GM18870 (cell line): ENCODE data around the gene KDM6B.
"Not testable (repeated sequence)": the region's sequence is repeated elsewhere in the genome, so short reads cannot be mapped to it uniquely, and the experiment has no call there.

Source experiments
- ATAC-seq: cut with Tn5 transposase; IDR thresholded peaks from one replicate; pipeline ENCODE4 v1.9.1; 2021; ENCODE audit warnings: moderate library complexity; ENCODE audit not compliant: unreplicated experiment

The KDM6B gene, protein sequence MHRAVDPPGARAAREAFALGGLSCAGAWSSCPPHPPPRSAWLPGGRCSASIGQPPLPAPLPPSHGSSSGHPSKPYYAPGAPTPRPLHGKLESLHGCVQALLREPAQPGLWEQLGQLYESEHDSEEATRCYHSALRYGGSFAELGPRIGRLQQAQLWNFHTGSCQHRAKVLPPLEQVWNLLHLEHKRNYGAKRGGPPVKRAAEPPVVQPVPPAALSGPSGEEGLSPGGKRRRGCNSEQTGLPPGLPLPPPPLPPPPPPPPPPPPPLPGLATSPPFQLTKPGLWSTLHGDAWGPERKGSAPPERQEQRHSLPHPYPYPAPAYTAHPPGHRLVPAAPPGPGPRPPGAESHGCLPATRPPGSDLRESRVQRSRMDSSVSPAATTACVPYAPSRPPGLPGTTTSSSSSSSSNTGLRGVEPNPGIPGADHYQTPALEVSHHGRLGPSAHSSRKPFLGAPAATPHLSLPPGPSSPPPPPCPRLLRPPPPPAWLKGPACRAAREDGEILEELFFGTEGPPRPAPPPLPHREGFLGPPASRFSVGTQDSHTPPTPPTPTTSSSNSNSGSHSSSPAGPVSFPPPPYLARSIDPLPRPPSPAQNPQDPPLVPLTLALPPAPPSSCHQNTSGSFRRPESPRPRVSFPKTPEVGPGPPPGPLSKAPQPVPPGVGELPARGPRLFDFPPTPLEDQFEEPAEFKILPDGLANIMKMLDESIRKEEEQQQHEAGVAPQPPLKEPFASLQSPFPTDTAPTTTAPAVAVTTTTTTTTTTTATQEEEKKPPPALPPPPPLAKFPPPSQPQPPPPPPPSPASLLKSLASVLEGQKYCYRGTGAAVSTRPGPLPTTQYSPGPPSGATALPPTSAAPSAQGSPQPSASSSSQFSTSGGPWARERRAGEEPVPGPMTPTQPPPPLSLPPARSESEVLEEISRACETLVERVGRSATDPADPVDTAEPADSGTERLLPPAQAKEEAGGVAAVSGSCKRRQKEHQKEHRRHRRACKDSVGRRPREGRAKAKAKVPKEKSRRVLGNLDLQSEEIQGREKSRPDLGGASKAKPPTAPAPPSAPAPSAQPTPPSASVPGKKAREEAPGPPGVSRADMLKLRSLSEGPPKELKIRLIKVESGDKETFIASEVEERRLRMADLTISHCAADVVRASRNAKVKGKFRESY (N-terminal part only)

DNA sequence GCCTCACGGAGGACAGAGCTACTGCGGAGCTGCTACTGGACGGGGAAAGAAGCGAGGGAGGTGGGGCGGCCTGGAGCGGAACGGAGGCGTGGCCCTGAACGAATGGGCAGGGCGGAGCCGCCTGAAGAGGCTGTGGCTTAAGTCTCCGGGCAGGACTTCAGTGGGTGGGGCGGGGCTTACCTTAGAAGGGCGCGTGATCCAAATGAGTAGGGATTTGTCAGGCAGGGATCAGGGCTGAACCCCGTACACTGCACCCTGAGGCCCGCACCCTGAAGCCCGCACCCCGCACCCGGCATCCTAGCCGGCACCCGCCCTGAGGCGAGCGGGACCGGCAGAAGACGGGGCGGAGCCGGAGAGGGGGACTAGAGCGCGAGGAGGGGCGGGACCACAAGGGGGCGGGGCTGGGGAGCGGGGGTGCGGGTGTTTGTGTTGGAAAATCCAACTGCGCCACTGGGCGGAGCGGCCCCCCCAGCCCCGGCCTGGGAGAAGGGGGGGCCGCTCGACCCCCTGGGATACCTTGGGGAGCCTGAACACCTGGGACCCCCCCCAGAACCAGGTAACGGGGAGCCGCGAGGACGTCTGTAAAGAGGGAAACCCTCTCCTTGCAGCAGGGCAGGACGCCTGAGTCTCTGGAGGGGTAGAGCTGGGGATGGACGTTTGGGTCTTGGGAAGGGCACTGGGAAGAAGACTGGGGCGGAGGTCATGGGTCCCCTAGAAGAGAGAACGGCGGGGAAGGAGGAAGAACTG is at the start of gene KDM6B:
TSS of gene KDM6B (plus strand) at position 423 of the 747 bp plus-strand sequence. CDS start 11,338 bp downstream, outside the sequence.
- no peak for ATAC-seq

DNA sequence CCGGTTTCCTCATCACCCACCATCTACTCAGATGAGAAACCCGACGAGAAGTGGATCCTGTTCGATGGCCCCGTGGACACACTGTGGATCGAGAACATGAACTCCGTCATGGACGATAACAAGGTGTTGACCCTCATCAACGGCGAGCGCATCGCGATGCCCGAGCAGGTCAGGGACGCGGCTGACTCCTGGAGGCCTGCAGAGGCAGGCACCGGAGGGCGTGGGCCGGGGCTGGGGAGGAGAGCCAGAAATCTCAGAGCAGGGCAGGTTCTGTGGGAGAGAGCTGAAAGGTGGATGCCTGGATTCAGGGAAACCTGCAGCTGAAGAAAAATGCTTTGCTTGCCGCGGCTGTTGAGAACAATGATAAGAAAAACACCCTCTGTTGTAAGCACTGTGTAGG is 47.2 kb upstream of the KDM6B start:
- no peak for ATAC-seq

DNA sequence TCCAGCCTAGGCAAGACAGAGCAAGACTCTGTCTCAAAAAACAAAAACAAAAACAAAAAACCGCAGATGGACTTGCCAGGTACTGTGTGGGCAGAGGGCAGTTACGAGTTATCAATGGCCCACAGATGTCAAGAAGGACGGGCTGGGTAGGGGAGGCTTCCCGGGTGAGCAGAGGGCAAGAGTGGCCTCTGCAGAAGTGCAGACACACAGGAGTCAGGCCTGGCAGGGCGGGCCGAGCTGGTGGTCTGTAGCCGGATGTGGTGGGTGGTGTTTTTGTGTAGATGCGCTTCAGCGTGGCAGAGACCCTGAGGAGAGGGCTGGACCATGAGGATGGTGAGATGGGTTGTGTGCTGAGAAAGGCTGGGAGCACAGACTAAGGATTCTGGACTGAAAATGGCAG is 44.9 kb upstream of the KDM6B start:
- ATAC-seq = no peak

DNA sequence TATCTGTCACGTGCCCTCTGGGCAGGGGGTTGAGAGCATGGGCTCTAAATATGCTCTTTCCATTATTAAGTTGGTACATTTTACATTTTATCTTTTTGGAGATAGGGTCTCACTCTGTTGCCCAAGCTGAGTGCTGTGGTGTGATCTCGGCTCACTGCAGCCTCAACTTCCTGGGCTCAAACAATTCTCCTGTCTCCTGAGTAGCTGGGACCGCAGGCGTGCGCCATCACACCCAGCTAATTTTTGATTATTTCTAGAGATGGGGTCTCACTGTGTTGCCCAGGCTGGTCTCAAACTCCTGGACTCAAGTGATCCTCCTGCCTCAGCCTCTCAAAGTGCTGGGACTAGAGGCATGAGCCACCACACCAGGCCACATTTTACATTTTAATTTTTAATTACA is 43.9 kb upstream of the KDM6B start:
- ATAC-seq = no peak

DNA sequence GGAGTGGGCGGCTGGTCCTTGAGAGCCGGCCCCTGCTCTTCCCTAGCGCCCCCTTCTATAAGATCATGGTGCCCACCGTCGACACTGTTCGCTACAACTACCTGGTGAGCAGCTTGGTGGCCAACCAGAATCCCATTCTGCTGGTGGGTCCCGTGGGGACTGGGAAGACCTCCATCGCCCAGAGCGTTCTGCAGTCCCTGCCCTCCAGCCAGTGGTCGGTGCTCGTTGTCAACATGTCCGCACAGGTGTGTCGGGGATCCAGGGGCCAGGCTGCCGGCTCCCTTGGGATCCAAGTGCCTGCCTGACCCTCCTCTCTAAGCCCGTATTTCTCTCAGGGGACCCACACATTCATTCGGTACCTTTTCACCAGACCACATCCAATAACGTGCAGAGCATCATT is 41.4 kb upstream of the KDM6B start:
- ATAC-seq = no peak

DNA sequence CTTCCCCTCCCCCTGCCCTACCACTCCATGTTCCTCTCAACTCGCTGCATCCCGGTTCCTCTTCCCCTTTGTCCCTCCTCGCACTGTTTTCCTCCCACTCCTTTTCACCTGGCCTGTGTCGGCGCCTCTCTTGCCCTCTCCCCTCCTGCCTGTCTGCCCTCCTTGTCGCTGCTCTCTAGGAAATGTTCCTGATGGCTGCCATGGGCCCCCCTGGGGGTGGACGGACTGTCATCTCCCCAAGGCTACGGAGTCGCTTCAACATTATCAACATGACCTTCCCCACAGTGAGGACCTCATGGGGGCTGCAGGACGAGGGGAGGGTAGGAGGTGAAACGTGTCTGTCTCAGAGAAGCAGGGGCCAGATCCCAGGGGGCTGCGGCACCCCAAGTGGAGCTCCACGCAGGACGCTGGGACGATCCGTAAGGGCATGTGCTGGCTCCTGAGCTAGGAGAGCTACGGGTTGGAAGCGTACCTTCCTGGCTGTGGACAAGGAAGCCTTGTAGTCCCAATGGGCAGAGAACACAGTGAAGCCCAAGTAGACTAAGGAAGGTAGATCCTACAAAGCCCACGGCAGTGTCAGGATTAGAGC is 39.8 kb upstream of the KDM6B start:
- no peak for ATAC-seq

DNA sequence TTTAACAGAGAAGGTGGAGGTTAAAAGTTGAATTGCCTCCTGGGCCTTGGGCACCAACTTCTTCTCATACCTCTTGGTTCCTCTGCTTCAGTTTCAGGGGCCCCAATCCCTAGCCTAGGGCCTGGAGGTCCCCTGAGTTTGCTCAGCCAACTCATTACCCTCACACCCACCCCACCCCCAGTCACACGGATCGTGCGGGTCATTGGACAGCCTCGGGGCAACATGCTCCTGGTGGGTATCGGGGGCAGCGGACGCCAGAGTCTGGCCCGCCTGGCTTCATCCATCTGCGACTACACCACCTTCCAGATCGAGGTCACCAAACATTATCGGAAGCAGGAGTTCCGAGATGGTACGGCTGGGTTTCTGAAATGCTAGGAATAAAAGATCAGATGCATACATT is 36.0 kb upstream of the KDM6B start:
- no peak for ATAC-seq

DNA sequence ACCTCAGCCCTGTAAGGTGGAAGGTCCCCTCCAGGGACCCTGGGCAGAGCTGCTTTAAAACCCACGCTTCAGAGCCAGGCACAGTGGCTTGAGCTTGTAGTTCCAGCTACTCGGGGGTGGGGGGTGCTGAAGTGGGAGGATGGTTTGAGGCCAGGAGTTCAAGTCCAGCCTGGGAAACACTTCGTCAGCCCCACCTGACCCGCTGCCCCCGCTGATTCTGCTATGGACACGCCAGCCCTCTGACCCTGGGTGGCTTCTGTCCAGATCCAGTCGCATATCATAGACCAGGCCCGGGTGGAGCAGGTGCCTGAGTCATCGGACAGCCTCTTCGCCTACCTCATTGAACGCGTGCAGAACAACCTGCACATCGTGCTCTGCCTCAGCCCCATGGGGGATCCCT is 35.2 kb upstream of the KDM6B start:
- ATAC-seq = no peak

DNA sequence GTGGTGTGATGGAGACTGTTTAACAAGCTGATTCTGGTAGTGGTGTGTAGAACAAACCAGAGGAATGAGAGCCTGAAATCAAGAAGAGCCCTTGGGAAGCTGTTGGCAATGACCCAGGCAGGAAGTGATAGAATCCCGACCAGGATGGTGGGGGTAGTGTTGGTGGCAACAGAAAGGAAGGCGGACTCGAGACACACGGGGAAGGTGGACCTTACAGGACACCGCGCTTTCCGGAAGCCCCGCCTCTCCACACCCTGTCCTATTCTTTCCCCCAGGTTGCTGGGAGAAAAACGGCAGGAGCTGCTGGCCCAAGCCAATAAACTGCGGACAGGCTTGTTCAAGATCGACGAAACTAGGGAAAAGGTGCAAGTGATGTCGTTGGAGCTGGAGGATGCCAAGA is 30.0 kb upstream of the KDM6B start:
- ATAC-seq = no peak

DNA sequence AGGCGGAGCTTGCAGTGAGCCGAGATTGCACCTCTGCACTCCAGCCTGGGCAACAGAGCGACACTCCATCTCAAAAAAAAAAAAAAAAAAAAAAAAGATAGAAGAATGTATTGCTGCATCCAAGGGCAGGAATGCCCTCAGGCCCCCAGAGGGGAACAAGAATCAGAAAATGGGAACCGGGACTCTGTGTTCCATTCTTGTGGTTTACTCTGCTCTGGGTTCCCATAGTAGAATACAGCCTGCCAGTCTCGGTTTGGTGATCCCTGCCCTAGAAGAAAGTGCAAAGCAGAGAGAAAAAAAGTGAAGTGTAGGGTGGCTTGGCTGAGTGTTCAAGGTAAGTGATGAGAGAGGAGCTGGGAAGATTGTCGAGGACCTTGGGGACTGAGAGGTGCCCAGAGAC is 27.4 kb upstream of the KDM6B start:
- no peak for ATAC-seq

DNA sequence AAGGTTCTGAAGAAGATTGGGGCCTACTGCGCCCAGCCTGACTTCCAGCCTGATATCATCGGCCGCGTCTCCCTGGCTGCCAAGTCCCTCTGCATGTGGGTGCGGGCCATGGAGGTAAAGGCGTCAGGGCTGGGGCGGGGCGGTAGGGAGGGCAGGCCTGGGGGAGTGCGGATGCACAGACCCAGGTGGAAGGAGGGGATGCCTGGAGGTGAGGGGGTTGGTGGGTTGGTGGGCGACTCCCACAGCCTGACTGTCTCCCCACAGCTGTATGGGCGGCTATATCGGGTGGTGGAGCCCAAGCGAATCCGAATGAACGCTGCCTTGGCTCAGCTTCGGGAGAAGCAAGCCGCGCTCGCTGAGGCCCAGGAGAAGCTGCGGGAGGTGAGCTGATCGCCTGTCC is 26.8 kb upstream of the KDM6B start:
- ATAC-seq = no peak

DNA sequence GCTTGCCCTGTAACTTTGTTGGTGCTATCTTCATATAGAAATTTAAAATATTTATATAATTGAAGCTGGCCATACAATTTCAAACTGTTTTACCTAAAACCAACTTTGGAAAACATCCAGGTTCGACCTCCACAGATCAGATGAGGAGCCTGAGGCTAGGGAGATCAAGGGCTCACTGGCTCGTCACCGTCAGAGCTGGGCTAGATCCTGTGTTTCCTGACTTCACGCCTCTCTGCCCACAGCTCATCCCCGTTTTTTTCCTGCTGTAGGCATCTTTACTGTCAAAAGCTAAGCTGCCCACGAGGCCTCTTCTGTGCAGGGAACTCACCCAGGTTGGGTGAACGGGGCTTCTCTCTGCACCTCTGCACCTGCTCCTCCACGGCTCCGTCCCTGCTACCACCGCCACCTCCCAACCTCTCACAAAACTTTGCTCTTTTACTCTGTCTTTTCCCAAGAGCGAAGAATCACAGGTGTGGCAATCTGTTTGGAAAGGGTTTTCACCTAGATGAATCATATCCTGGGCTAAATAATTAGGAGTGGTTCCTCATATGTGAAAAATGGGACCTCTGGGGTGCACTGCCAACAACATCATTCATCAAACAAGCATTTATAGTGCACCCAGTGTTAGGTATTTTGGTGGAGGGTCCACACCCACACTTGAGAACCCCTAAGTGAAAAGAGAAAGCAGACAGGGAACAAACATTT is 24.8 kb upstream of the KDM6B start:
- no peak for ATAC-seq

DNA sequence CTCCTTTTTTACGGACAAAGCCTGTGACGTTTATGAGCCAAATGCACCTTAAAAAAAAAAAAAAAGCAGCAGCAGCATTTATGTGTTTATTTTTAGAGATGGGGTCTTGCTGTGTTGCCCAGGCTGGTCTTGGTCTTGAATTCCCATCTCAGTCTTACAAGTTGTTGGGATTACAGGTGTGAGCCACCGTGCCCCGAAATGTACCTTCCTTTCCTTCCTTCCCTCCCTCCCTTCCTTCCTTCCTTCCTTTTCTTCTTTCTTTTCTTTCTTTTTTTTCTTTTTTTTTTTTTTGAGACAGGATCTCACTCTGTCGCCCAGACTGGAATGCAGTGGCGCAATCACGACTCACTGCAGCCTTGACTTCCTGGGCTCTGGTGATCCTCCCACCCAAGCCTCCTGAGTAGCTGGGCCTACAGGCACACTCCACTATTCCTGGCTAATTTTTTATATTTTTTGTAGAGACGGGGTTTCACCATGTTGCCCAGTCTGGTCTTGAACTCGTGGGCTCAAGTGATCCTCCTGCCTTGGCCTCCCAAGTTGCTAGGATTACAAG is 24.1 kb upstream of the KDM6B start:
- ATAC-seq = not testable (repeated sequence)

DNA sequence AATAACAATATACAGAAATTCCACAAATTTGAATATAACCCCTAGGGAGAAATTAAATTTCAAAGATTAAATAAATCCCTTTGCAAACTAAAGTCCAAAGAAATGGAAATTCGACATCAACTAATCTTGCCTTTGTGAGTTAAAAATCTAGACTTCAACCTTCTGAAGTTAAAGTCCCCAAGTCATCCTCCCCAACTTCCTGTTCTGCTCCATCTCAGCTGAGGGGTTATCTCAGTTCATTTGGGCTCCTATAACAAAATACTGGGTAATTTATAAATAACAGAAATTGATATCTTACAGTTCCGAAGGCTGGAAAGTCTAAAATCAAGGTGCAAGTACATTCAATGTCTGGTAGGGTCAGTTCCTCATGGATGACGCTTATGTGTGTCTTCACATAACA is 22.8 kb upstream of the KDM6B start:
- ATAC-seq = no peak

DNA sequence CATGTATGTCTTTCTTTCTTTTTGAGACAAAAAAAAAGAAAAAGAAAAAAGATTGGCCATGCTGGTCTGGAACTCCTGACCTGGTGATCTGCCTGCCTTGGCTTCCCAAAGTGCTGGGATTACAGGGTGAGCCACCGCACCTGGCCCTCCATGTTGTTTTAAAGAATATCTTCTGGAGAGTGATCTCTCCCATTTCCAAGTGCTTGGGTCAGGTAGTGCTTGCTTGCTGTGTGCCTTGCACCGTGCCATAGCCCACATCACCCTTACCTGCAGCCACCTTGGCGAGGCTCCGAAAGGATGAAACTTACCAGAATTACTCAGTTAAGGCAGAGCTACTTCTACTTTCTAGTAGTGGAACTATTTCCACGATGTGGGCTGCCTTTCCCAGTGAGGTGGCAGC is 19.0 kb upstream of the KDM6B start:
- ATAC-seq = no peak

DNA sequence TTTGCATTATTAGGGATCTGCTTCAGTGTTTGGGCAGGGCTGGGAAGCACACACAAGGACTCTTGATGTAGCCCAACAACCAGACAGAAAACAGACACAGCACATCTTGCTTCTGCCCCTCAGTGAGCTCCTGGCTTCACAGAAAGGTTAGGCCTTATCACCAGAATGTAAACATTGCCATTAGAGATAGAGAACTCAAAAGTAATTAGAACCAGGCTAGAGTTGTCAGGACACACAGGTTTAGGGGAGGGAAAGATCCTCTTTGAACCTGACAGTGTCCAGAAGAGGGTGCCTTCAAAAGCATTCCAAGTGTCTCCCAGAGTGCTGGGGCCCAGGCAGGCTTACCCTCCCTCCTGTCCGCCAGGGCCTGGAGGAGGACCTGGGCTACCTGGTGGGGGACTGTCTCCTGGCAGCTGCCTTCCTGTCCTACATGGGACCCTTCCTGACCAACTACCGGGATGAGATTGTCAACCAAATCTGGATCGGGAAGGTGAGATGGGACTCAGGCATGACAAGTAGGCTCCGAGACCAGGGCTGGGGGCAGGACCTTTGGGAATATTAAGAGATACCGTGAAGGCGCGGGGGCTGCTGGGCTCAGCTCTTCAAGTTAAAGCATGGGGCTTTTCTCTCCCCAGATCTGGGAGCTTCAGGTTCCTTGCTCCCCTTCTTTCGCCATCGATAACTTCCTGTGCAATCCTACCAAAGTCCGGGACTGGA is 16.9 kb upstream of the KDM6B start:
- ATAC-seq = no peak

DNA sequence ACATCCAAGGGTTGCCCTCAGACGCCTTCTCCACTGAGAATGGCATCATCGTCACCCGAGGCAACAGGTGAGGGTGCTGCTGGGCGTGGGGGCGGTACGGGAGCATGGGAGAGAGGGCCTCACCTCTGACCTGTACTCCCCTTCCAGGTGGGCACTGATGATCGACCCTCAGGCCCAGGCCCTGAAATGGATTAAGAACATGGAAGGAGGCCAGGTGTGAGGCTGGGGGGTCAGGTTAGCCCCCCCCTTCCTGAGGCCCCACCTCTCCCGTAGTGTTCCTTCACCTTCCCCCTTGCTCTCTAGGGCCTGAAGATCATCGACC is 16.4 kb upstream of the KDM6B start:
- no peak for ATAC-seq

DNA sequence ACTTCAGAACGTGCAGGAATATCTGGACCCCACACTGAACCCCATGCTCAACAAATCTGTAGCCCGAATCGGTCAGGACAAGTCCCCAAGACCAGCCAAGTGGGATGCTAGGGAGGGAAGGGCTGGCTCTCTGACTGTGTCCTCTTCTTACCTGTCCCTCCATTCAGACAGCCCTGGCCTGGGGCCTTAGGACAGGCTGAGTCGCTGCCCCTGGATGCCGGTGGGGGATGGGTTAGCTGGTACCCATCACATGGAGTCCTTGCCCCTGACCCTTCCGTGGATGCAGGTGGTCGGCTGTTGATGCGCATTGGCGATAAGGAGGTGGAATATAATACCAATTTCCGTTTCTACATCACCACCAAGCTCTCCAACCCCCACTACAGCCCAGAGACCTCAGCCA is 16.0 kb upstream of the KDM6B start:
- no peak for ATAC-seq
